Cardiac fibroblast (primary cell): Measurements from ENCODE around the gene FOXJ1.

Source experiments
- DNase-seq, 2 donors: peaks; one replicate each; pipeline versions ENCODE4 v3.0.0 to v3.0.0-alpha.2; 2010; ENCODE audit warnings: low read depth in 2 of 2
- H3K4me3 ChIP-seq, 2 donors: replicated peaks in 1 of 2; 1 replicate in 1 of 2; 2 replicates in 1 of 2; pipeline ENCODE4 v1.5.1; 2011; ENCODE audit warnings: low read depth in 2 of 2, low read length in 2 of 2, mild to moderate bottlenecking in 2 of 2, moderate library complexity in 1 of 2
- TF ChIP-seq, protein P1 (sequence below): IDR thresholded peaks from one replicate; pipeline ENCODE4 v1.5.1; 2011; ENCODE audit warnings: low read depth, mild to moderate bottlenecking, low read length, inconsistent platforms

FOXJ1 gene

DNA sequence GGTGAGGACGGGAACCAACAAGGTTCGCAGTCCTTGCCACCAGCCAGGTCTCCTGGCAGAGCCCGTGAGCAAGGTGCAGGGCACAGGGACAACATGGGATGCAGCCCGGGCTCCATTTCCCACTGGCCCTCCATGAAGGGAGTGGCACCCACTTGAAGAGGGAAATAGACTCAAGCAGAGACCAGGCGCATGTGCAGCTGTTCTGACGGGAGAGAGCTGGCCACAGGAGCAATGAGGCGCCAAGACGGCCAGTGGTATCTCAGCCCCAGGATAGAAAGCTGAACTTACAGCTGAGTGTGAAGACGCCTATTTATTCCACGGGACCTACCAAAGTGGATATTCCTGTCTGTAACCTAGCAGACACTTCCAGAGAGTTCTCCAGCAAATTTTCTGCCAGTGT, 8.2 kb upstream of the FOXJ1 start:
- TF ChIP-seq, protein P1, sequence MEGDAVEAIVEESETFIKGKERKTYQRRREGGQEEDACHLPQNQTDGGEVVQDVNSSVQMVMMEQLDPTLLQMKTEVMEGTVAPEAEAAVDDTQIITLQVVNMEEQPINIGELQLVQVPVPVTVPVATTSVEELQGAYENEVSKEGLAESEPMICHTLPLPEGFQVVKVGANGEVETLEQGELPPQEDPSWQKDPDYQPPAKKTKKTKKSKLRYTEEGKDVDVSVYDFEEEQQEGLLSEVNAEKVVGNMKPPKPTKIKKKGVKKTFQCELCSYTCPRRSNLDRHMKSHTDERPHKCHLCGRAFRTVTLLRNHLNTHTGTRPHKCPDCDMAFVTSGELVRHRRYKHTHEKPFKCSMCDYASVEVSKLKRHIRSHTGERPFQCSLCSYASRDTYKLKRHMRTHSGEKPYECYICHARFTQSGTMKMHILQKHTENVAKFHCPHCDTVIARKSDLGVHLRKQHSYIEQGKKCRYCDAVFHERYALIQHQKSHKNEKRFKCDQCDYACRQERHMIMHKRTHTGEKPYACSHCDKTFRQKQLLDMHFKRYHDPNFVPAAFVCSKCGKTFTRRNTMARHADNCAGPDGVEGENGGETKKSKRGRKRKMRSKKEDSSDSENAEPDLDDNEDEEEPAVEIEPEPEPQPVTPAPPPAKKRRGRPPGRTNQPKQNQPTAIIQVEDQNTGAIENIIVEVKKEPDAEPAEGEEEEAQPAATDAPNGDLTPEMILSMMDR, result no peak
- DNase-seq, result no peak

DNA sequence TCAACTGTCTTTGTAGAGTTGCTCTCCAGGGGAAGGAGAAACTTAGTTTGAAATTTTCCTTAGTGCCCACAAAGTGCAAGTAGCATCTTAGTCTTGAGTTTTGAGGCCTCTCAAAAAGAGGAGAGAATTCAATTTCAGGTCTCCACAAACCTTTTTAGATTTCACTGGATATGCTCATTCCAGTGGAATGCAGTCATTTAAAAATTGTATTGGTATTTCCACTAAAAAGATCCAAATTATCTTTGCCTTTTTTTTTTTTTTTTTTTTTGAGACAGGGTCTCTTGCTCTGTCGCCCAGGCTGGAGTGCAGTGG, 6.9 kb upstream of the FOXJ1 start:
- no peak for DNase-seq
- TF ChIP-seq, protein P1, result no peak
- H3K4me3 ChIP-seq, result no peak overlapping the region

More for the DNA sequence above, 8.2 kb upstream of the FOXJ1 start:
- H3K4me3 ChIP-seq, result no peak overlapping the region

DNA sequence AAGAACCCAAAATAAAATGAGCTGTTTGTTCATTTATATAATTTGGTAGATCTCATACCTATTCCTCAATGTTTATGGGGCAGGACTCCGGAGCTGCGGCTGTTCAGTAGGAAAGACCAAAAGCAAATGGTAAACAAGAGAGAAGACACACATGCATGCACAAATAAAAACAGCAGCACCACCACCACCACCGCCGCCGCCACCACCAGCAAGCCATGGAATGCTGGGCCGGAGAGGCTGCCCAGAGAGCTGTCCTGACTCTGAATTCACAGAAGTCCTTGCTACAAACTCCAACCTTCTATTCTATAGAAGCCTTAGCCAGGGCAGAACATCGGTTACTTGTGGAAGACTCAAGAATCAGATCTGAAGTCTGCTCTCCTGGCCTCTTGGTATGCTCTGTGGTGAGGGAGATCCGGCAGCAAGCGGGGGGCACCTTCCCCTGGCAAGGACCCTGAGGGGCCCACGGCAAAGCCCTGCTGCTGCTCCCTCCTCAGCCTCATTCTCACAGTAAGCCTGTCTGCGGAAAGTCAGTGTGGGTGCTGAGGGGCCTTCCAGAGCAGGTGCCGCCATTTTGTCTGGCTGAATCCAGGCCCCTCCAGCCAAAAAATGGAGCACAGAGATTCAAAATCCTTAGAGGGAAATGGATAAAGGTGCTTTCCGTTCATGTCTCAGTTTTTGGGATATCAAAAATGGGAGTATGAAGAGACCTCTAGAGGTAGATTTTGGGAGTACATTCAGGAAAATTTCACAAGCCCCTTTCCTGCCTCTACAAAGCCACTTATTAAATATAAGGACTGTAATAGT, 6.4 kb upstream of the FOXJ1 start:
- TF ChIP-seq, protein P1, result peak; percentile 54
- no peak overlapping the region for H3K4me3 ChIP-seq
- peak; percentile 47 to 55 for DNase-seq

DNA sequence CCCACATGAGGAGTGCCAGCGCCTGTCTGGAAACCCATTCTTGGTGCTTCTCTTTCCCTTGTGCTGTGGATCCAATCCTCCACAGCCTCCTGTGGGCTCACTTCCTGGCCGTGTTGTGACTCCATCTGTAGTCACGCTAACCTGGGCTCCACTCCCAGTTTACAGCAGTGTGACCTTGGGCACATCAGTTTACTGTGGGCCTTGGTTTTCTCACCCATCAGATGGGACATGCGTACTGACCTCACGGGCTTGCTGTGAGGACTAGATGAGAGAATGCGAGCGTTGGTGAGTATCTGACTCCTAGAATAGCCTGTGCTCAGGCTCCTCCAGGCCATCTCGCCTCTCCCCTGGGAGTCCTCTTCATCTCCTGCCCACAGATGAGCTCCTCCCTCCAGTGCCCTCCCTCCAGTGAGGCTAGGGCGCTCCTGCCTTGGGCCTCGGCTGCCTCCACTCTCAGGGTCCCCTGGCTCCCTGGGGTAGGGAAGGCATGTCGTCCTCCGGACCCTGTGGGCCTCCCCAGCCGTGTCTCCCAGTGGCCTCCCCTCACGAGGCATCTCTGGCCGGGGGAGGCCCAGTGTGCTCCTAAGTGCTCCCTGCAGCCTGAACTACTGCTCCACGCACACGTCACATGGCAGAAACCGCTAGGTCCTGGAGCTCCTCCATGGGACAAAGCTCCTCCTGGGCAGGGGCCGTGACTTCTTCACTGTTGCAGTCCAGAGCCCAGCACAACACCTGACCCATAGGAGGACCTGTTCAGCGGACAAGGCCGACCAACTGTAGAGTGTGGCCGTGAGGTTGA, 5.2 kb upstream of the FOXJ1 start:
- peak in 1 of 2 donors; percentile 2 for DNase-seq
- no peak overlapping the region for H3K4me3 ChIP-seq
- TF ChIP-seq, protein P1, result no peak

DNA sequence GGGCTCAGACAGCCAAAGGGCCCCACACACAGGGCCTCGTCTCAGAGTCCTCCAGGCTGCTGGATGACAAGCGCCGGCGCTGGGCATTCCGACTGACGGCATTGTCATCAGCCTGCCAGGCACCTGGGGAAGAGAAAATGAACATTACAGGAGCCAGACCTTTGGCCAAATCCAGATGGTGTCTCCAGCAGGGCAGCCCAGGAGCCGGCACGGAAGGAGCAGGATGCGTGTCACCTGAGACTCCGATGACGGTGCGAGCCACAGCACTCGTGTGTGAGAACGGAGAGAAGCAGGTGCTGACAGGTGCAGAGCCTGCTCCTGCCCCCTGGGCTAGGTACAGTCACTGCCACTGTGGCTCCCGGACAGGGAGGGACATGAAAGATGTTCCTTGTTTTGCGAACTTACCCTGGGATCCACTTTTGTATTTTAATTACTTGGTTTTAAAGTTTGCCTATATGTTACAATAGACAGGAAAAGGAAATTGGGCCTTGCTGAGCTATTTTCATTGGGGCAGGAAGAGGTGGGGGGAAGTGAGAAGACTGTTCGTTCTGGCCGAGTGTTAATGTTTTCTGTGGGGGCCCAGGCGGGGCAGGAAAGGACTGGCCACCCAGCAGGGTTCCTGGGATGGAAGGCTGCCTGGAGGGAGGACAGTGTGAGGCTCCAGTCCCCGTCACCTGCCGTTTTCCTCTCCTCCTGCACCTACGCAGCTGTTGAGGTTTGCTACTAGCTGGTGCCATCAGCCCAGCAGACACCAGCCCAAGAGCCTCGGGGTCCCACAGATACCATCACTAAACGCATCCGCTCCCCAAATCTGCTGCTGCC, 4.4 kb upstream of the FOXJ1 start:
- DNase-seq, result no peak
- no peak overlapping the region for H3K4me3 ChIP-seq
- TF ChIP-seq, protein P1, result no peak

DNA sequence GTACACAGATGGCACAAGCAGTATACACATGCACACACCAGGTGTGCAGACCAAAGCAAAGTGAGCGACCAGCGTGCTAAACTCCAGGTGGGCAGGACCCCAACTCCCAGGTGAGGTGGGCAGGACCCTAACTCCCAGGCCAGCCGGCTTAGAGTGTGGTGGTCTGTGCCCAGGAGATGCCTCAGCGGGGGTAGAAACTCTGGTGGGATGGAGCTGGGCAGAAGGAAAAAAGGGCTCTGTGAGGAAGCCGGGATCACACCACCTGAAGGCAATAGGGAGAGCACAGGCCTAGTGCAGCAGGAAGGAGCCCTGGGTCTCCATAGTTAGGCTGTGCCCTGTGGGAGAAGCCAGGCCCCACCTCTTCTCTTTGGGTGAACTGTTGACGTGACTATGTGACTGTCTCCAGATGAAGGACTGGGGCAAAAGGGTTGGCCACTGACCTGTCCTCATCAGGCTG, 1.6 kb upstream of the FOXJ1 start:
- TF ChIP-seq, protein P1, result no peak
- no peak overlapping the region for H3K4me3 ChIP-seq
- no peak for DNase-seq
